SW 1271 (cell line): Measurements from ENCODE around the gene FHIT.
"Not testable (repeated sequence)": the region's sequence is repeated elsewhere in the genome, so short reads cannot be mapped to it uniquely, and the experiment has no call there.

Experiments
- DNase-seq, 2 experiments: peaks; one replicate each; lab custom pipeline; 2025; lab: John Stamatoyannopoulos, UW

FHIT gene

DNA sequence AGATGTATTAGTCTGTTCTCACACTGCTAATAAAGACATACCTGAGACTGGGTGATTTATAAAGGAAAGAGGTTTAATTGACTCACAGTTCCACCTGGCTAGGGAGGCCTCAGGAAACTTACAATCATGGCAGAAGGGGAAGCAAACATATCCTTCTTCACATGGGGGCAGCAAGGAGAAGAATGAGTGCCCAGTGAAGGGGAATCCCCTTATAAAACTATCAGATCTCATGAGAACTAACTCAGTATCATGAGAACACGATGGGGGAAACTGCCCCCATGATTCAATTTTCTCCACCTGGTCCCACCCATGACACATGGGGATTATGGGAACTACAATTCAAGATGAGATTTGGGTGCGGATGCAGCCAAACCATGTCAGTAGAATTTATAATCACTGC, 1316.7 kb downstream of the FHIT start:
- DNase-seq = not testable (repeated sequence)

- no peak for DNase-seq
Observed at GRCh38 chr3:59930170-59930569, 1321.1 kb downstream of the FHIT start.

DNA sequence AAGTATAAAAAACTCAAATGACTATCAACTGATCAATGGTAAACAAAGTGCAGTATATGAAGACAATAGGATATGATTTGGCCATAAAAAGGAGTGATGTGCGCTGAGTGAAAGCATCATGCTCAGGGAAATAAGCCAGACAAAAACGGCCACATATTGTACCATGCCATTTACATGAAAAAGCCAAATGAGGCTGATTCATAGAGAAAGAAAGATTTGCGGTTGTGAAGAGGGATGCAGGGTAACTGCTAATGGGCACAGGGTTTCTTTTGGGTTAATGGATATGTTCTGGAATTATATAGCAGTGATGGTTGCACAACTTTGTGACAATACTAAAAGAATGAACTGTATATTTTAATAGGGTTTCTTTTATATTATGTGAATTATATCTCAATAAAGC, 1324.2 kb downstream of the FHIT start:
- no peak for DNase-seq

GRCh38 chr3:59925946-59926345, 1325.3 kb downstream of the FHIT start:
- no peak for DNase-seq

DNA sequence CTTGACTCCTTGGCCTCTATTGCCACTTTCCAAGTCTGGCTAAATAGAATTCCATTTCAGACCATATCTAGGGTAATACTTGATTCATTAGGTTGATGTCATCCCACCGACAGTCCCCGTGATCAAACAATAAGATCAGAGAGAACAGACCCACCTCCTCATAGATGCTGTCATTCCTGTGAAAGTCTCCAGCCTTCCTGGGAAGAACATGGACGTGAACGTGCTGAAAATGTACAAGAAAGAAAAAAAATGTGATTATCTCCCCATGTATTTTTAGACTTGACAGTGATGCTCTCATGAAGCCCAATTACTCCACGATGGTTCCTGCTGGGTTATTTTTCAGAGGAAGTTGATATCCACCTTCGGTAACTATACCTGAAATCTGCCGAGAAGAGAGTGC, 1329.1 kb downstream of the FHIT start:
- no peak for DNase-seq

DNA sequence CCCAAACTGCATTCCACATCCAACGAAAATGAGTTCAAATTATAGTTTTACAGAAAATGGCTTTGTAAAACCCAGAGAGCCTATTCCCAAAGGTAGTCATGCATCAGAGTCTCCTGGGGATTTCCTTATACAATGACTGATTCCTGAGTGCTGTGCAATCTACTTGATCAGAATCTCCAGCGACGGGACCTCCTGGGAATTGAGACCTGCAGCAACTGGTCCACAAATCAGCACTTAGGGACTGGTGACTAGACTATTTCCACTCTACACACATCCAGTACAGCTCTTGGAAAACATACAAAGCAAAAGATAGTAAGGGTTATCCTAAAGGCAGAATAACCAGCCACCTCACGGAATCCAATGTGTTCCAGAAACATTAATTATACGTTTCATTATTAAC, 1330.4 kb downstream of the FHIT start:
- no peak for DNase-seq

DNA sequence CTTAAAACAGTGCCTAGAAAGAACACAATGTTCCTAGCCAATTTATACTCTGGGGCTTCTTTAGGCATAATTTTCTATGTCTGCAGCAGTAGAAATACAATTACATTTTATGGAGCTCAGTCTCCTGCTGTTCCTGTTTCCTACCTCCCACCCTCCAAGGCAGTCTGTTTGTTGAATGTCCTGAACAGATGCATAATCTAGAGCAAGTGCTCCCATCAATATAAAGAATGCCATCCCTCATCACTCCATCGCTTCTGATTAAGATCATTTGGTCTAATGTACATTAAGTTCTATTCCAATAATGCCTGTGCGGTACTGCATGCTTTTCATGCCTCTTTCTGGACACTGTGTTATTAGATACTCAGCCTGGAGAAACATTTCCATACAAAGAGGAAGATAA, 1331.7 kb downstream of the FHIT start:
- no peak for DNase-seq

GRCh38 chr3:59914251-59914650, 1337.0 kb downstream of the FHIT start:
- no peak for DNase-seq

DNA sequence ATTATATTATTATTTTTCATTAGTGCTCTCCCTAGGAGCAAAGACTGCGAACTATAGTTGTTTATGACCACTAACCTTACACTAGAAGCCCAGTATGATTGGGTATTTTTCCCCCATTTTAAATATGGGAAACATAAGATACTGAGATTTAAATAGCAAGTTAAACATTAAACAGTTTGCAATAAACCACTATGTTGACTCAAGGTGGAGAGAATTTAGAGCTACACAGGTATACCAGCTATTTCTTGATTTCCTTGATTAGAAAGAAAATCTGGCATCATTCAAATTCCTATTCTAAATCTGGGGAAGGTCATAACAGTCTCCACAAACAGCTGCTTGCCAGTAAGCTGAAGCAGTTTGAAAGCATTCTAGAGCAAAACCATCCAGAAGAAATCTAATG, 1337.6 kb downstream of the FHIT start:
- no peak for DNase-seq

DNA sequence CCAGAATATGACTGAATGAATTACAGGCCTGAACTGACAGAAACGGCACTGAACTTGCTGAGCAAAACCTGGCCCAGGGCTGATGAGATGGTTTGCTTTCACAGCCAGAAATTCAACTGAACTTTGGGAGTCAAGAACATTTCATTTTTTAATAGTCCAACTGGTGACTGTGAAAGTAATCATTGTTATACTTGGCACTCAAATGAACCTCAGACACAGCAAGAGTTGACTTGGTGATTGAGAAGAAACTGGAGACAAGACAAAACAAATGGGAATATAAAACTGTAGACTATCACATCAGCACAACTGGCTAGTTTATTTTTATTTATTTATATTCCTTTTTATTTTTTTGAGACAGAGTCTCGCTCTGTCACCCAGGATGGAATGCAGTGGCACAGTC, 1342.6 kb downstream of the FHIT start:
- DNase-seq = no peak

- DNase-seq = no peak
Observed at GRCh38 chr3:59908280-59908679, 1343.0 kb downstream of the FHIT start.

- DNase-seq = no peak
Observed at GRCh38 chr3:59904296-59904695, 1347.0 kb downstream of the FHIT start.

GRCh38 chr3:59899061-59899460, 1352.2 kb downstream of the FHIT start:
- DNase-seq = no peak

DNA sequence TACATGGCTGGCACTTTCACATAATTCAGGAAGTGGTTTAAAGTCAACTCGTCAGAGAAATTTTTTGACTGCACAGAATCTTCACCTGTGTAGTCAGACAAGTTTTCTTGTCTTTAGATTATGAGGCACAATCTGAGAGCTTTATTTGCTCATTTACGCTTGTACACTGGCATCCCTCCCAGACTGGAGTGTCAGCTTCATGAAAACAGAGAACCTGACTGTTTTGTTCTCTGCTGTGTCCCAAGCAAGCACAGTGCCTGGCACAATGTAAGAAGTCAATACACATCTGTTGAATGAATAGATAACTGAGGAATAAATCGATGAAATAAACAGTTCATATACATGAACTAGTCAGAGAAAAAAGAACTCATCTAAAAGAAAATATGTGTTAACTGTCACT, 1355.3 kb downstream of the FHIT start:
- DNase-seq = no peak

DNA sequence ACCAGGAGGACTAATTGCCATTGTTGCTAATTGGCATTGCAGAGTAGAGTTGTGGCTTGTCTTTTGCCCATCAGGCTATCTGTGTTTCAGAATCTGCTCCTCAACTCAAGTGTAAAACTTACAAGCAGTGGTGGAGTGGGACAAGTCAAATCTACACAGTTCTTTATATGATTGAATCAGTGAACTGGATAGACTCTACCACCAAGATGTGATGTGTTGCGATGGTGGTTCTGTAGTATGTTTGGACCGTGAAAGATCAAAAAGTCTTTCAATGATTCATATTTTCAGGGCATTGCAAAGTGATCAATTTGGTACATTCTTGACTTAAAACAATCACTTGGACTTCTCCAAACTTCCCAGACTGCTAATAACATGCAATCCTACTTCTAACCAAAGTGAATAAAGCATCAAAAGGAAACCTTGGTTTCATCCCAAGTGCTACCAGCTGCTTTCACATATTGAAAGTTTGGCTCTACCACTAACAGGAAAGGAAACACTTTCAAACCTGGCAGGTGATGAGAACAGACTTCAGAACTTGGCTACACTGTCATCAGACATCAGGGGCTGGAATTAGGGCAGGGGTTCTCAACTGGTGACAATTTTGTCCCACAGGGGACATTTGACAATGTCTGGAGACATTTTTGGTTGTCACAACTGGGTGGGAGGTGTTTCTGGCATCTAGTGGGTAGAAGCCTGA, 1356.7 kb downstream of the FHIT start:
- no peak for DNase-seq

DNA sequence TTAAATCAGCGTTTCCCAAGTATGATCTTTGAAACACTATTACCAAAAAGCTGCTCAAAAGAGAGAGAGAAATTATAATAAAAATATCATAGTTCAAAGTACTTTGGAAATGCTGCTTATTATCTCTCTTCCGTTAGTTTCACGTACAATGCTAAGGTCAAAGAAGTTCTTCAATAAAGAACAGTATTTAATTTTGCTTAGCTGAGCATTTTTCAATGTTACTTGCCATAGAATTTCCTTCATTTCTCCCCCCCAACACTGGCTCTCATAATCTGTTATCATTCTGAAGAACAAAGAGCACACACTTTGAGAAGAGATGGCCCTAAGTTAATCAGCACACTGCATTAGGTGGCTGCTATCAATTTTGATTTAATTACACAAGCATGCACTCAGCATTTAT, 1360.6 kb downstream of the FHIT start:
- DNase-seq = no peak

GRCh38 chr3:59886790-59887189, 1364.5 kb downstream of the FHIT start:
- DNase-seq = no peak

GRCh38 chr3:59885899-59886400, 1365.3 kb downstream of the FHIT start:
- DNase-seq = no peak

- DNase-seq = no peak
Observed at GRCh38 chr3:59885101-59885500, 1366.2 kb downstream of the FHIT start.

- DNase-seq = no peak
Observed at GRCh38 chr3:59884409-59884808, 1366.8 kb downstream of the FHIT start.

DNA sequence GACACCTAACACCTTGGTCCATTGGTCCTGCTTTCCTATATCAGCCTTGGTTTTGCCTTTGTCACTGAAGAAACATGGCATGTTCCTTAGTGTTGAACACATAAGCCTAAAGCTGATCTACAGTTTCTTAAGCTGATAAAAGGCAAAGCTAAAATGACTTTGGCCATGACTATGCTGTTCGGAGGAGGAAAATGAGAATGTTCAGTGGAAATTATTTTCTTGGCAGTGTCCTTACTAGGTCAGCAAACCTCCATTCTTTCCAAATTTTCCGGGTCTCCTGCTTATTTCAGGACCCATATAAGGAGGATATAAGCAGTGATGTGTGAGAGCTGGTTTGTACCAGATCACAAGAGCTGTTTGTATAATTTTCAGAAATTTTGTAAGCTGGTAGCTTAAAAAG, 1368.5 kb downstream of the FHIT start:
- no peak for DNase-seq

- no peak for DNase-seq
Observed at GRCh38 chr3:59880717-59881116, 1370.5 kb downstream of the FHIT start.

DNA sequence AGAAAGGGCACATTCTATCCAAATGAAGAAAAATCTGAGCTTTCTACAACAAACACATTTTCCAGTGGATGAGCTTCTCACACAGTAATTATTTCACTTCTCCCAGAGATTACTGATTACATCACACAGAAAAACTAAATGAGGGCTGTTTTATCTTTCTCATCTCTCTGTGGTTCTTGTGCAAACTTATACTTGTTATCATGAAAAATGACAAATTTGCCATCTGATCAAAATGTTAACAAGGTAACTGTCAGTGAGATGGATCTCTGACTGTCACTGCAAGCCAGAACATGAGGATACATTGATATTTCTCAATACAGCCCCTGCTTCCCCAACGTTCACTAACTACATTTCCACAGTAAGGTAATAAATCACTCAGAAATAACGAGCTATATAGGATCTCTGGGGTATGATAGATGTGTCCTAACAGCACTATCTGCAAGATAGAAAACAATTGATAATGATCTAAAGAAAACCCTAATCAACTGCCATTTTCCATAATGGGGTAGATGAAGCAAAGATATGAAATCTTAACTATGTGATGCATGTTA, 1372.1 kb downstream of the FHIT start:
- DNase-seq = no peak

DNA sequence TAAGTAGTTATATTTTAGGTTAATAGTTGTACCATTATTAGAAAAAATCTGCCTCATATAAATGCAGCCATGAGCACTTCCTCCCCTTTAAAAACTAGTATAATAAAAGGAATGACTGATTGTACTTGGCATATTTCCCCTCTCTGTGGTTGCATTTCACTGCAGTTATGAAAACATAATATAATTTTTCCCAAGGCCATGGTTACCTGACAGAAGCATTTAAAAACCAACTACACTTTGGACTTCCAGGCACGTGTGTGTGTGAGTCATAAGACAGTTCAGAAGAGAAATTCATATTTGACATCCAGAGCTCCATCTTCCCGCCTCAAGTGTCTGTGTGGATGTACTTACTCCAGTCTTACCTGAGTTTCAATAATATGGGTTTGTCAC, 1373.2 kb downstream of the FHIT start:
- DNase-seq = no peak
